NOMO-1 (cell line): ENCODE measurements around the gene RAX2.
"Not testable (repeated sequence)": the region's sequence is repeated elsewhere in the genome, so short reads cannot be mapped to it uniquely, and the experiment has no call there.

Experiments used
- DNase-seq, 2 experiments: peaks; one replicate each; lab custom pipeline; 2025; ENCODE audit not compliant: unreplicated experiment in 2 of 2; lab: John Stamatoyannopoulos, UW

RAX2 gene

DNA sequence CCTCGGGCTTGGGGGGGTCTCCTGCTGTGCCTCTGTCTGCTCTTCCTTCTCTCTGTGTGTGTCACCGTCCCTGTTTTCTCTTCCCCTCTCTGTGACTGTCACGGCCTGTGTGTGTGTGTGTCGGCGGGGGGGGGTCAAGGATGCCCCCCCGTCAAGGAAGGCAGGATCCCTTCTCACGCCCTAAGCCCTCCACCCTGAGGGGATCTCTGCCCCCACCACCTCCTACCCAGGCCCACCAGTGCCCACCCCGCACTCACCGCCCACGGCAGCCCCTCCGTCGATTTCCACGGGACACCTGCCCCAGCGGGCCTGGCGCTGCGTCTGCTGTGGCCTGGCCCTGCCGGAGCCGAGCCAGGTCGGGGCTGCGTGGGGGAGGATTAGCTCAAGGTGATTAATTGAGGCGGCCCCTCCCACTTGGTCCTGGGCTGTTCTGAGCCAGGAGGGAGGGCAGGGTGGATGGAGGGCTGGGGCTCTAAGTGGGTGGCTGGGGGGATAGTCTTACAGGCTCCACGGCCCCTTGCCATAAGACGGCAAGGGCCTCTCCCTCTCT lies at the start of gene RAX2:
Gene RAX2 (minus strand): TSS at position 323 of the 550 bp plus-strand sequence. CDS start 486 bp downstream, outside the sequence.
- DNase-seq, result no peak

GRCh38 chr19:3821156-3821555 lies 49.1 kb upstream of the RAX2 start:
- DNase-seq, result no peak

- DNase-seq, result no peak
These were observed 48.0 kb upstream of the RAX2 start for GRCh38 chr19:3819989-3820388.

- DNase-seq, result no peak
These were observed 46.9 kb upstream of the RAX2 start for GRCh38 chr19:3818918-3819317.

GRCh38 chr19:3818466-3818865 lies 46.4 kb upstream of the RAX2 start:
- peak in 1 of 2 experiments; percentile 42 for DNase-seq

DNA sequence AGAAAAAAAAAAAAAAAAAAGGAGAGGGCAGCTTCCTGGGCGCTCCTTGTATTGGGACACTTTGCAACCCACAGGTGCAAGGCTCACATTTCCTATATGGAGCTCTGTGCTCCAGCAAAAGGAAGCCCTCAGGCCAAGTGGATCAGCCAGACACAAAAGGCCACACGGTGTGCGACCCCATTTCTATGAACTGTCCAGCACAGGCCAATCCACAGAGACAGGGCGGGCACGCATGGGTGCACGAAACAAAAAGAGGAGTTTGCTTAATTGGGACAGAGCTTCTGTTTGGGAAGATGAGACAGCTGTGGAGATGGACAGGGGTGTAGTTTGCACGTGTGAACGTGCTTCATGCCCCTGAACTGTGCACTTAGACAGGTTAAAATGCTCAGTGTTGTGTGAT lies 45.7 kb upstream of the RAX2 start:
- no peak for DNase-seq

- DNase-seq, result no peak
These were observed 44.7 kb upstream of the RAX2 start for GRCh38 chr19:3816566-3817218.

- DNase-seq, result not testable (repeated sequence)
These were observed 44.1 kb upstream of the RAX2 start for GRCh38 chr19:3816148-3816547.

DNA sequence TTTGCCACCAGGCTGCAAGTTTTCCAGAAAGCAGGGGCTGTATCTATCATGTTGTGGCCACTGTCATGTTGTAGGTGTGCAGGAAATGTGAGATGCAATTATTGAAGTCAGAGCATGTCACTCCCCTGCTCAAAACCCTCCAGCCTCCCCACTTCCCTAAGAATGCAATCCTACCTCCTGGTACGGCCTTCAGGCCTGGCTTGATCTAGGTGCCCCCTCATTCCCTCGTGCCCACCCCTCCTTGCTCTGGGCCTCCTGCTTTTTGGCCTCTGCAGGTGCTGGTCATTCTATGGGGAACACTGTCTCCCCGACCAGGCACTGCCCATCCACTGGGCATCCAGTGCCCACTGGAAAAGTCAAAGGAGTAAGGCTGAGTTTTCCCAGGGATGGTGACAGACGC lies 42.6 kb upstream of the RAX2 start:
- no peak for DNase-seq

DNA sequence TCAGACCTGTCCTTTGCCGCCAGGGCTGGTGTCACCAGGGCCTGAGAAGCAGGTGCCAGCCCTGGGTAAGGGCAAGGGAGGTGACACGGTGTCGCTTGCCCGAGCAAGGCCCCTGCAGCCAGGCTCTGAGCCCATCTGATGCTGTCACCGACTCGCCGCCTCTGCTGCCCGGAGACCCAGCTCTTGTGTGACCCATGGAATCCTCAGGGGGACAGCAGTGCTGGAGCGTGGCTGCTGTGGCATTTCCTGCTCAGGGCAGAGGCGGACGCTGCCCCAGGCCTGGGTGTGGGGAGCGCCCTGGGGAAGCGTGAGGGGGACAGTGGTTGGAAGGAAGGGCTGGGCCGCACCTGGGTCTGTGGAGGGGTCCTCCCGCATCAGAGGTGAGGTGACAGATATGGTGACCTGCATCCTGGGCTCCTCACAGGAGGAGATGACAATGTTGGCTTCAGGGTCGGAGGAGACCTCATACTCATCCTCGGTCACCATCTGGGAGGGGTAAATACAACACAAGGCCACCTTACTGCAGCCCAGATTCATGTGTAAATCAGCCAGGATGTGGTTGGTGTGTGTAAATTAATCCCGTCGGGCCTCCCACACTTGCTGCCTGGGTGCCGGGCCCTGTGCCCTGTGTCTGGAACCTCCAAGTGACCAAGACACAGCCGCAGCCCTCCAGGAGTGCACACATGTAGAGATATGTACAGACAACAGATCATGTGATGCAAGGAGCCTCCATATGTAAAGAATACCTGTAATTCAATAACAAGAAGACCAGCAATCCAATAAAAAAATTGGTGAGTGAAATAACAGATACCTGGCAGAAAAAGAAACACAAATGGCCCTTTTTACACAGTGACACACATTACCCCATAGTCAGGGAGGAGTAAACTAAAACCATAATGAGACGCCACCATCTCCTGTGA lies 41.7 kb upstream of the RAX2 start:
- no peak for DNase-seq

DNA sequence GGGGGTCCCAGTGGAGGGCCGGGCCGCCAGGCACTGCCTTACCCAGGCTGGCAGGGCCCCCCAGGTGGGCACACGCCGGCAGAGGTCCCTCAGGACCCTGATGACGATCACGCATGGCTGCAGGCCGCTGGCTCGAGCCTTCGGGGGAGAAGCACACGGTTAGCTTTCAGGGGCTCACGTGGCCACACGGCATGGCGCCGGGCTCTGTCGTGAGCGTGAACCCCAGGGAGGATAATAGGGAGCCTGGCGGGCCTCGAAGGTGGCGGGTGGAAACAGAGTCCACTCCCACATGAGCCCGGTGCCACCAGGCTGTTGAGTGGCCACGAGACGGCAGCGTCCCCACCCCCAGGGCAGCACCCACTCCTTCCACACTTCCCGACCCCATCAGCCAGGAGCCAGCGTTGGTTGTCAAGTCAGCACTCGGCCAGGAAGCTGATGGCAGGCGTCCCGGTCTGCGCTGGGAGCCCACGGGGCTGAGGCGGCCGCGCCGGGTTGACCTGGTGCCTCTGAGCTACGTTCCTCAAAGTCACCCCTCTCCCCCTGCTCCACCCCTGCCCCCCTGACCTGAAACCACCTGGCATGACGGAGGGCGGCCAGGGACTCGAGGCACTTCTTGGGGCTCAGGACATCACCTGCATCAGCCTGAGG lies 38.8 kb upstream of the RAX2 start:
- DNase-seq, result no peak

GRCh38 chr19:3809881-3810707 lies 38.1 kb upstream of the RAX2 start:
- DNase-seq, result no peak

- DNase-seq, result no peak
These were observed 36.6 kb upstream of the RAX2 start for GRCh38 chr19:3808420-3809143.

DNA sequence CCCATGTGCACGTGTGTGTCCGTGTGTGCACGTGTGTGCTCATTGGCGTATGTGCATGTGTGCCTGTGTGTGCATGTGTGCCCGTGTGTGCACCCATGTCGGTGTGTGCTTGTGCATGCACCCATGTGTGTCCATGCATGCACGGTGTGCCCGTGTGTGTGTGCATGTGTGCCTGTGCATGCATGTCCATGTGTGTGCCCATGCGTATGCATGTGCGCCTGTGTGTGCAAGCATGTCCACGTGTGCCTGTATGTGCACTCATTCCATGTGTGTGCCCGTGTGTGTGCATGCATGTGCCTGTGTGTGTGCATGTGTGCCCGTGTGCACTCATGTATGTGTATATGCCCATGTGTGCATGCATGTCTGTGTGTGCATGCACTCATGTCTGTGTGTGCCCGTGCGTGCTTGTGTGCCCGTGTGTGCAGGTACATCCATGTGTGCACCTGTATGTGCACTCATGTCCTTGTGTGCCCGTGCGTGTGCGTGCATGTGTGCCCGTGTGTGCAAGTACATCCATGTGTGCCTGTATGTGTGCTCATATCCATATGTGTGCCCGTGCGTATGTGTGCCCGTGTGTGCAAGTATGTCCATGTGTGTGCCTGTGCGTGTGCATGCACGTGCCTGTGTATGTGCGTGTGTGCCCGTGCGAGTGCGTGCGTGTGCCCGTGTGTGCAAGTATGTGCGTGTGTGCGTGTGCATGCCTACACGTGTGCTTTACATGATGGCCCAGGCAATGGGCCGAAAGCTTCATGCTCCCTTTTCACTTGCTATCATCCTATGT lies 35.7 kb upstream of the RAX2 start:
- no peak for DNase-seq

DNA sequence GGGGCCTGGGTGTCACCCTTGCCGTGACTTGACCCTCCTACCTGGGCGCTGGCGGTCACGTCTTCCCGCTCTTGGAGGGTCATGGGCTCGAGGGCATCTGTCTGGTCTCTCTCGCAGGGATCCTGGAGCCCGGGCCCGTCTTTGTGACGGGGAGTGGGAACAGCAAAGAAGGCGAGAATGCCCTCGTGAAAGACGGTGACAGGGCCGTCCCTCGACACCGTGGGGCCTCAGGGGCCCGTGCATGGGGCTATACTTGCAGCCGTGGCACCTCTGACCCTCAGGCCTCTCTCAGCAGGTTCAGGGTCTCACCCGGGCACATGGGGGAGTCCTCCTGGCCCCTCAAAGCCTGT lies 35.1 kb upstream of the RAX2 start:
- DNase-seq, result no peak

DNA sequence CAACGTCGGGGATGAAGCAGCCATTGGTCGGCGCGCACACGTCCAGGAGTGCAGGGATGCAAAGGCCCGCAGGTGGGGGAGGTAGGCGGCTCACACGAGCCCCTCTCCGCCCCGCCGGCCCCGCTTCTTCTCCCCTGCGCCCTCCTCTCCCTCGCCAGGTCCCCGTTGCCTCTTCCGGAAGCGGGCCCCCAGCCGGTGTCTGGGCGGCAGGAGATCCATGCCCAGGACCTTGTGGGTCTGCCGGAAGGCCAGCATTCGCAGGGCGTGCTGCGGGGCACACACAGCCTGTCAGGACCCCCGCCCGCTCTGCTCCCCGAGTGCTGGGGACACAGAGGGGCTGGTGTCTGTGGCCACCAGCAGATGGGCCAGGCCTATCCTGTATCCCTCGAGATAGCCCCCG lies 33.8 kb upstream of the RAX2 start:
- DNase-seq, result no peak

DNA sequence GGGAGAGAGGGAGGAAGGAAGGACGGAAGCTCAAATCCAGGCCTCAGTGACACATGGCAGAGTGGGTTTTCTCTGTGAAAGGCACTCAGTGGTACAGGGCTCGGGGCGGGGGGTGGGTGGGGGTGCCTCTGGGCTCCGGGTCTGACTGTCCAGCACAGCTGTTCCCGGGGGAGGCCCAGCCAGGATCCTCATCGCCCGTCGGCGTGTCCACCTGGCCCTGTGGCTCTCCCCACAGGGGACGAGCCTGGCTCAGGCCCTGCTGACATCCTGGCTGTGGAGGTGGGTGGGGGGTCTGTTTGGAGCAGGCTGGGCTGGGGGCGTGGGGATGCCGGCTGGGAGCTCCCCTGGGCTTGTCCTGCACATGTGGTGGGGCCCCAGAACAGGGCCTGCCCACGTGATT lies 32.4 kb upstream of the RAX2 start:
- DNase-seq, result no peak

DNA sequence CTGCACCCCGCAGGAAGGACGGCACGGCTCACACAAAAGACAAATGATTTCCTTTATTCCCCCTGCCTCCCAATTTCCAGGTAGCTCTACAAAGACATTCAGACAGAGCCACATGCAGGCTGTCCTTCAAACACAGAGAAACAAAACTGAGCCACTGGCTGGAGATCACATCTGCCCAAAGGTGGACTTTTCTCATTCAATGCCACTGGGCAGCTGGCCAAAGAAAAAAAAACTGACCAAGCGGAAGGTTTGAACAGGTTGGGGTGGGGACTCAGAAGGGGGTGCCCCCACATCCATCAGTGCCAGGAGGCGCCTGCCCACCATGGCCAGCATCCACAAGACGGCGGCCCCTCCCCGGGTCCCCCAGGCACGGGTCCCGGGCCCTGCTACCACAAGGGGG lies 32.0 kb upstream of the RAX2 start:
- no peak for DNase-seq
